Measurements from ENCODE around the gene CTPS1. TPM values are rescaled to one million over a fixed set of nuclear protein-coding genes. Genes with fewer than 3 reads are reported as not detected.

CTPS1 gene
- total RNA-seq, 1 donor from 2014 or later, result 91.4 TPM

GRCh38 chr1:40969445-40969844 lies 10.1 kb upstream of the CTPS1 start:
- Mint-ChIP-seq H3K27ac (ENCODE audit: unreplicated experiment) (no peak overlapping the region), H3K9me3 (ENCODE audit: unreplicated experiment) (no peaks in the 10 kb centered on the region), H3K4me1 (ENCODE audit: low read depth, unreplicated experiment) (peaks cover 18% of the 10 kb centered on the region), H3K36me3 (ENCODE audit: low read depth, unreplicated experiment) (peaks cover 3% of the 10 kb centered on the region), H3K4me3 (ENCODE audit: unreplicated experiment) (no peak overlapping the region), H3K27me3 (ENCODE audit: low read depth, unreplicated experiment) (peaks cover 3% of the 10 kb centered on the region)
- H3K79me2 ChIP-seq (ENCODE audit: insufficient read depth, low read length), result no peaks in the 10 kb centered on the region
- H2AFZ ChIP-seq (ENCODE audit: low read depth, low read length), result no peak overlapping the region
- no peaks in the 10 kb centered on the region for H3K9me3 ChIP-seq (ENCODE audit: insufficient read depth, low read depth, low read length)
- H3K4me3 ChIP-seq (ENCODE audit: insufficient read depth, low read depth, low read length), result no peak overlapping the region
- TF ChIP-seq CTCF (IDR thresholded peaks at IDR 0.05; ENCODE audit: insufficient read depth, low read depth, low read length) (no peak), EZH2 (IDR thresholded peaks at IDR 0.05; ENCODE audit: insufficient read depth, low read length) (no peak)
- H3K27me3 ChIP-seq (ENCODE audit: insufficient read depth, low read length), result no peaks in the 10 kb centered on the region
- FAIRE-seq (no peak), DNase-seq (ENCODE audit: low read depth) (no peak)
- H3K4me1 ChIP-seq (ENCODE audit: insufficient read depth, low read length), result peaks cover 15% of the 10 kb centered on the region
- H3K9ac ChIP-seq (ENCODE audit: low read length), result no peak overlapping the region
- H3K27ac ChIP-seq (ENCODE audit: low read depth, low read length), result no peak overlapping the region
- no peaks in the 10 kb centered on the region for H4K20me1 ChIP-seq (ENCODE audit: insufficient read depth, low read length)
- no peaks in the 10 kb centered on the region for H3K36me3 ChIP-seq (ENCODE audit: insufficient read depth, low read length)
- H3K4me2 ChIP-seq (ENCODE audit: low read length), result no peak overlapping the region

GRCh38 chr1:40971966-40972365 lies 7.5 kb upstream of the CTPS1 start:
- TF ChIP-seq CTCF (IDR thresholded peaks at IDR 0.05; ENCODE audit: insufficient read depth, low read depth, low read length) (no peak), EZH2 (IDR thresholded peaks at IDR 0.05; ENCODE audit: insufficient read depth, low read length) (no peak)
- H3K4me2 ChIP-seq (ENCODE audit: low read length), result no peak overlapping the region
- H3K27me3 Mint-ChIP-seq (ENCODE audit: low read depth, unreplicated experiment), result no peaks in the 10 kb centered on the region
- no peak overlapping the region for H3K4me3 ChIP-seq (ENCODE audit: insufficient read depth, low read depth, low read length)
- no peaks in the 10 kb centered on the region for H4K20me1 ChIP-seq (ENCODE audit: insufficient read depth, low read length)
- H3K9me3 Mint-ChIP-seq (ENCODE audit: unreplicated experiment), result no peaks in the 10 kb centered on the region
- no peaks in the 10 kb centered on the region for H3K36me3 ChIP-seq (ENCODE audit: insufficient read depth, low read length)
- H3K4me1 Mint-ChIP-seq (ENCODE audit: low read depth, unreplicated experiment), result peaks cover 32% of the 10 kb centered on the region
- DNase-seq (ENCODE audit: low read depth) (no peak), FAIRE-seq (no peak)
- no peak overlapping the region for H3K9ac ChIP-seq (ENCODE audit: low read length)
- H3K79me2 ChIP-seq (ENCODE audit: insufficient read depth, low read length), result no peaks in the 10 kb centered on the region
- no peaks in the 10 kb centered on the region for H3K9me3 ChIP-seq (ENCODE audit: insufficient read depth, low read depth, low read length)
- H3K27ac ChIP-seq (ENCODE audit: low read depth, low read length), result no peak overlapping the region
- H3K27me3 ChIP-seq (ENCODE audit: insufficient read depth, low read length), result no peaks in the 10 kb centered on the region
- H3K4me3 Mint-ChIP-seq (ENCODE audit: unreplicated experiment), result no peak overlapping the region
- H3K36me3 Mint-ChIP-seq (ENCODE audit: low read depth, unreplicated experiment), result no peaks in the 10 kb centered on the region
- H3K27ac Mint-ChIP-seq (ENCODE audit: unreplicated experiment), result no peak overlapping the region
- no peak overlapping the region for H2AFZ ChIP-seq (ENCODE audit: low read depth, low read length)
- peaks cover 15% of the 10 kb centered on the region for H3K4me1 ChIP-seq (ENCODE audit: insufficient read depth, low read length)

- Mint-ChIP-seq H3K27me3 (ENCODE audit: low read depth, unreplicated experiment) (no peaks in the 10 kb centered on the region), H3K9me3 (ENCODE audit: unreplicated experiment) (no peaks in the 10 kb centered on the region), H3K4me3 (ENCODE audit: unreplicated experiment) (no peak overlapping the region), H3K36me3 (ENCODE audit: low read depth, unreplicated experiment) (no peaks in the 10 kb centered on the region), H3K4me1 (ENCODE audit: low read depth, unreplicated experiment) (peaks cover 29% of the 10 kb centered on the region), H3K27ac (ENCODE audit: unreplicated experiment) (no peak overlapping the region)
- Histone ChIP-seq H3K4me2 (ENCODE audit: low read length) (no peak overlapping the region), H4K20me1 (ENCODE audit: insufficient read depth, low read length) (no peaks in the 10 kb centered on the region), H3K9ac (ENCODE audit: low read length) (no peak overlapping the region), H2AFZ (ENCODE audit: low read depth, low read length) (no peak overlapping the region), H3K4me3 (ENCODE audit: insufficient read depth, low read depth, low read length) (no peak overlapping the region), H3K27ac (ENCODE audit: low read depth, low read length) (no peak overlapping the region), H3K9me3 (ENCODE audit: insufficient read depth, low read depth, low read length) (no peaks in the 10 kb centered on the region), H3K36me3 (ENCODE audit: insufficient read depth, low read length) (no peaks in the 10 kb centered on the region), H3K4me1 (ENCODE audit: insufficient read depth, low read length) (no peaks in the 10 kb centered on the region), H3K79me2 (ENCODE audit: insufficient read depth, low read length) (no peaks in the 10 kb centered on the region), H3K27me3 (ENCODE audit: insufficient read depth, low read length) (no peaks in the 10 kb centered on the region)
- TF ChIP-seq CTCF (IDR thresholded peaks at IDR 0.05; ENCODE audit: insufficient read depth, low read depth, low read length), result no peak
- TF ChIP-seq EZH2 (IDR thresholded peaks at IDR 0.05; ENCODE audit: insufficient read depth, low read length), result no peak
- DNase-seq (ENCODE audit: low read depth) (no peak), FAIRE-seq (no peak)
Observed at GRCh38 chr1:40973912-40974311, 5.6 kb upstream of the CTPS1 start.
